K562 (cell line): ENCODE results near the gene GRM3. TPM values are rescaled to one million over a fixed set of nuclear protein-coding genes. Genes with fewer than 3 reads are reported as not detected.

Experiments
- ATAC-seq: fragments of 200-7000 bp; cut with Tn5 transposase; 3 replicates; pipeline ENCODE4 v1.9.1; 2020; ENCODE audit warnings: moderate library complexity
- BruUV-seq: library from RNA; stranded (reverse); fragments of 400-500 nt; replicated peaks from 2 replicates; lab custom pipeline; 2021; lab: Mats Ljungman, UMichigan
- CTCF ChIA-PET: fragments of 300-600 bp; formaldehyde crosslinking; extraction: SDS; loops from one replicate; lab custom pipeline; 2021; ENCODE audit warnings: low intra/inter-chr PET ratio; lab: Yijun Ruan, JAX
- POLR2A ChIA-PET: fragments of 300-600, 350-650 bp; sonication (Branson Sonifier 250); formaldehyde crosslinking; extraction: SDS; loops from one replicate; lab custom pipeline; 2021; ENCODE audit warnings: antibody characterized with exemption, inconsistent platforms; lab: Yijun Ruan, JAX
- DNase-seq, 4 experiments: peaks; one replicate each; pipeline versions ENCODE4 v3.0.0 to v3.0.0-alpha.2; 2011 to 2018; ENCODE audit warnings: low spot score in 3 of 4, mixed read lengths in 3 of 4; ENCODE audit errors: extremely low read depth in 1 of 4
- FAIRE-seq: peaks from 2 replicates; lab custom pipeline; 2011; peaks lifted over from hg19 to GRCh38; lab: Jason Lieb, UNC
- H2AFZ ChIP-seq: 2 replicates; pipeline ENCODE4 v1.6.0; 2011; ENCODE audit warnings: low read depth, low read length, control low read depth, inconsistent platforms
- H3K27ac ChIP-seq: fragments of 200-600 bp; 3 replicates; pipeline ENCODE4 v1.8.0; 2011; ENCODE audit warnings: low read depth, mild to moderate bottlenecking, control low read depth, inconsistent platforms, low read length, moderate library complexity, mixed read lengths; ENCODE audit errors: extremely low read depth
- H3K27me3 ChIP-seq, 2 experiments: fragments of 300-600 bp in 1 of 2; 2 replicates in 1 of 2; 3 replicates in 1 of 2; pipeline versions ENCODE4 v1.6.0 to v1.8.0; 2011; ENCODE audit warnings: inconsistent platforms in 2 of 2, low read length in 2 of 2, mild to moderate bottlenecking in 1 of 2, mixed read lengths in 1 of 2, moderate library complexity in 1 of 2; ENCODE audit not compliant: control insufficient read depth in 2 of 2, insufficient read depth in 2 of 2
- H3K36me3 ChIP-seq: fragments of 300-600 bp; 3 replicates; pipeline ENCODE4 v1.8.0; 2011; ENCODE audit warnings: mild to moderate bottlenecking, low read length, inconsistent platforms; ENCODE audit not compliant: control insufficient read depth, insufficient read depth
- H3K4me1 ChIP-seq, 2 experiments: fragments of 200-600 bp in 1 of 2; replicated peaks in 1 of 2; 2 replicates in 1 of 2; 3 replicates in 1 of 2; pipeline versions ENCODE4 v1.5.1 to v1.8.0; 2011; ENCODE audit warnings: inconsistent platforms in 2 of 2, low read length in 2 of 2, mild to moderate bottlenecking in 1 of 2, mixed read lengths in 1 of 2, moderate library complexity in 1 of 2; ENCODE audit not compliant: control insufficient read depth in 2 of 2, insufficient read depth in 2 of 2
- H3K4me2 ChIP-seq: 2 replicates; pipeline ENCODE4 v1.6.1; 2011; ENCODE audit warnings: low read length, control low read depth, inconsistent platforms, mixed read lengths; ENCODE audit not compliant: insufficient read depth
- H3K4me3 ChIP-seq: fragments of 200-600 bp; sonication (generic), shearing (Covaris generic); 2 replicates; pipeline ENCODE4 v1.5.1; 2016; ENCODE audit warnings: control low read depth, inconsistent platforms
- H3K79me2 ChIP-seq: fragments of 200-600 bp; 3 replicates; pipeline ENCODE4 v1.8.0; 2011; ENCODE audit warnings: low read length, inconsistent platforms; ENCODE audit not compliant: control insufficient read depth, insufficient read depth
- H3K9ac ChIP-seq, 2 experiments: 2 replicates each; pipeline versions ENCODE4 v1.6.0 to v1.6.1; 2011; ENCODE audit warnings: low read depth in 2 of 2, low read length in 2 of 2, control low read depth in 1 of 2, inconsistent platforms in 1 of 2, mild to moderate bottlenecking in 1 of 2, mixed read lengths in 1 of 2; ENCODE audit not compliant: insufficient read depth in 1 of 2
- H3K9me1 ChIP-seq: one replicate; pipeline ENCODE4 v1.6.0; 2011; ENCODE audit warnings: inconsistent platforms, mild to moderate bottlenecking, low read length, moderate library complexity; ENCODE audit not compliant: control insufficient read depth, insufficient read depth
- H3K9me3 ChIP-seq: replicated peaks from 2 replicates; pipeline ENCODE4 v1.5.1; 2011; ENCODE audit warnings: low read depth, low read length, inconsistent platforms; ENCODE audit not compliant: control insufficient read depth, insufficient read depth
- H4K20me1 ChIP-seq: replicated peaks from 2 replicates; pipeline ENCODE4 v1.6.1; 2011; ENCODE audit warnings: low read length, inconsistent platforms, mixed read lengths; ENCODE audit not compliant: control insufficient read depth, insufficient read depth
- ARID2 ChIP-seq: fragments of 450-650 bp; IDR thresholded peaks from 2 replicates; pipeline ENCODE4 v1.6.1; 2017; ENCODE audit warnings: antibody characterized with exemption, mild to moderate bottlenecking
- BRF1 ChIP-seq: IDR thresholded peaks from 3 replicates; pipeline ENCODE4 v1.6.1; 2011; ENCODE audit warnings: borderline replicate concordance, mild to moderate bottlenecking; ENCODE audit not compliant: insufficient read length; ENCODE audit errors: extremely low read depth
- HNRNPH1 ChIP-seq: fragments of 200-400 bp; formaldehyde crosslinking; optimal IDR thresholded peaks from 2 replicates; pipeline ENCODE3; 2017; ENCODE audit warnings: low read depth, mild to moderate bottlenecking, low read length, moderate library complexity
- JUN ChIP-seq, 2 experiments: sonication (generic) in 1 of 2; formaldehyde crosslinking in 1 of 2; IDR thresholded peaks; 2 replicates each; pipeline versions ENCODE4 v1.6.1 to v1.8.0; 2012 to 2022; ENCODE audit warnings: borderline replicate concordance in 2 of 2, mild to moderate bottlenecking in 2 of 2, improper control_type of control experiment in 1 of 2, low read depth in 1 of 2, low read length in 1 of 2, missing genetic modification reagents in 1 of 2
- NCOR1 ChIP-seq: fragments of 450-650 bp; IDR thresholded peaks from 2 replicates; pipeline ENCODE4 v1.6.1; 2016; ENCODE audit warnings: mild to moderate bottlenecking, moderate library complexity
- PTTG1 ChIP-seq: fragments of 450-650 bp; IDR thresholded peaks from 2 replicates; pipeline ENCODE4 v1.6.1; 2016; ENCODE audit warnings: low read depth, mild to moderate bottlenecking, missing genetic modification characterization, missing compliant biosample characterization
- SMARCE1 ChIP-seq: fragments of 450-650 bp; IDR thresholded peaks from 2 replicates; pipeline ENCODE4 v1.7.1; 2016; ENCODE audit warnings: mild to moderate bottlenecking
- SRF ChIP-seq, 2 experiments: fragments of 250-450, 450-650 bp in 1 of 2; sonication (Bioruptor Pico) in 1 of 2; sonication (generic) in 1 of 2; formaldehyde crosslinking; IDR thresholded peaks; 2 replicates each; pipeline versions ENCODE4 v1.5.0 to v1.5.1; 2020 to 2022; ENCODE audit warnings: mild to moderate bottlenecking in 1 of 2, missing genetic modification reagents in 1 of 2
- TRIM24 ChIP-seq, 2 experiments: fragments of 450-650 bp; IDR thresholded peaks; 2 replicates each; pipeline ENCODE4 v1.6.1; 2016
- ZBED1 ChIP-seq: IDR thresholded peaks from 2 replicates; pipeline ENCODE4 v1.6.1; 2014
- ZNF134 ChIP-seq: fragments of 250-450 bp; sonication (Bioruptor Pico); conservative IDR thresholded peaks from 2 replicates; pipeline ENCODE4 v1.4.0; 2020
- ZNF217 ChIP-seq: sonication (generic); formaldehyde crosslinking; IDR thresholded peaks from 2 replicates; pipeline ENCODE4 v1.8.0; 2022; ENCODE audit warnings: mild to moderate bottlenecking, missing genetic modification reagents
- ZNF316 ChIP-seq: fragments of 450-650 bp; IDR thresholded peaks from 2 replicates; pipeline ENCODE4 v1.6.1; 2016
- WGBS: fragments of 100-300 bp; shearing (Covaris generic); methylation state at CpG from one replicate; pipeline ENCODE4 v1.1.6; 2016; ENCODE audit warnings: low coverage, mixed read lengths; ENCODE audit not compliant: insufficient coverage; ENCODE audit errors: missing lambda C conversion rate; 5-methylcytosine and 5-hydroxymethylcytosine counted together
- in situ Hi-C: fragments of 300-500 bp; cut with MboI; formaldehyde crosslinking; loops from 4 replicates; pipeline ENCODE4 v1.15.0; 2018; ENCODE audit warnings: inconsistent platforms, mixed read lengths
- intact Hi-C: fragments of 100-400 bp; cut with micrococcal nuclease; formaldehyde crosslinking; loops from 2 replicates; pipeline ENCODE4 v1.14.2; 2022
- polyA plus RNA-seq, 8 experiments: library from polyadenylated mRNA; depleted of rRNA in 4 of 8; stranded (reverse) in 5 of 8; unstranded in 3 of 8; fragments of >200 nt; fragmentation: Nextera tagmentation in 2 of 8; fragmentation: Illumina TruSeq in 1 of 8; extraction: Ambion mirVana in 2 of 8; extraction: Trizol in 1 of 8; gene quantifications; 2 replicates each; pipeline versions ENCODE4 v1.2.1 to v1.2.3, GENCODE V29; 2011 to 2014; ENCODE audit warnings: inconsistent platforms in 1 of 8, missing spikeins in 1 of 8
- total RNA-seq, 7 experiments: library from RNA; depleted of rRNA in 6 of 7; stranded (reverse); fragments of >200 nt in 6 of 7; fragmentation: Illumina TruSeq in 2 of 7; extraction: Trizol in 2 of 7; gene quantifications; 2 replicates each; pipeline versions ENCODE4 v1.2.1 to v1.2.3, GENCODE V29; 2011 to 2021; ENCODE audit warnings: low replicate concordance in 1 of 7

Gene GRM3
- total and polyA plus RNA-seq, 9 of the 15 experiments (the other 6 are each of a cell fraction or from before 2014, with no cell fraction given) = 0.03 to 0.08 (median 0.03) TPM; not detected in 6

DNA sequence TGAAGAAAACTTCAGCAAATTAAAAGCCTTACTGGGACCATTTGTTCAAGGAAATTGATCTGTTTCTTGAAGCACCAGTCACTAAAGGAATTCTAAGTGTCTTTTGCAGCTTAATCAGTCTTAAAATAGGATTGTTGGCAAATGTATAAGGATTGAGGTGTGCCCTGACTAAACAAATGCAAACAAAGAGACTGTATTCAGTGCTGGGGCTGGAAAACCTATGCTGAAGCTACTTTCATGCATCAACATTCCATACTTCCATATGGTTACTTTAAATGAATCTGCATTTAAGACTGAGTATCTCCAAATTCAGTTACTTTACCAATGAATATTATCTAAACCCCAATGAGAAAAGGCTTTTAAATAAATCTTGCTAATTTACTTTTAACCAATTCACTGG, 232.4 kb downstream of the GRM3 start:
- DNase-seq (no peak), ATAC-seq (no peak), FAIRE-seq (no peak)
- TF ChIP-seq ZNF316 (no peak), SMARCE1 (no peak)
- Histone ChIP-seq H3K4me1 (no peaks in the 10 kb centered on the region), H3K9me1 (no peaks in the 10 kb centered on the region), H3K9ac (no peak overlapping the region), H3K4me2 (no peak overlapping the region), H3K27me3 (no peaks in the 10 kb centered on the region), H3K9me3 (no peaks in the 10 kb centered on the region), H2AFZ (no peak overlapping the region), H3K79me2 (no peaks in the 10 kb centered on the region), H3K4me3 (no peak overlapping the region), H3K36me3 (no peaks in the 10 kb centered on the region), H4K20me1 (no peaks in the 10 kb centered on the region), H3K27ac (no peak overlapping the region)
- intact Hi-C loops (no loop called here), in situ Hi-C loops (no loop called here)
- POLR2A ChIA-PET = interaction anchor here (1.0 to 1.1 kb wide), 2 partner anchors 18 to 407 kb away, joined by 3 read pairs; no protein-coding TSS in a partner anchor
- no TSS peak for BruUV-seq
- CTCF ChIA-PET = no interaction called here

DNA sequence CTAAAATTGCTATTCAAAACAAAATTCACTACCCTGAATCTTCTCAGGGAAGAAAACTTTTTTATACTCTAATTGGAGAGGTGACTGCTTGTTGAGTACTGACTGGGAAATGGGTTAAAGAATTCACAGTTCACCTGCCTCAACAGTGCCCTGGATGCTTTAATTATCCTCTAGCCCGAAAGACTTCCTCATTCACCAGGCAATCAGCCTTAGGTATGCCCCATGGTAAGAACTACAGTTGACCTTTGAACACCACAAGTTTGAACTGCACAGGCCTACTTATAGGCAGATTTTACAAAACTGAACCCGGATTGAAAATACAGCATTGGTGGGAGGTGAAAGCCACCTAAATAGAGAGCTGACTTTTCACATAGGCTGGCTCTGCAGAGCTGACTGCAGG, 240.4 kb downstream of the GRM3 start:
- ChIA-PET CTCF (no interaction called here), POLR2A (interaction anchor here (0.6 kb wide), 1 partner anchor 42 kb away, joined by 4 read pairs; no protein-coding TSS in a partner anchor)
- Histone ChIP-seq H3K27ac (no peak overlapping the region), H4K20me1 (no peaks in the 10 kb centered on the region), H3K4me1 (no peaks in the 10 kb centered on the region), H3K9me3 (no peaks in the 10 kb centered on the region), H3K4me2 (no peak overlapping the region), H3K27me3 (no peaks in the 10 kb centered on the region), H3K36me3 (peaks cover 9% of the 10 kb centered on the region; the same call in 2 of the 3 replicates), H3K9me1 (no peaks in the 10 kb centered on the region), H3K4me3 (no peak overlapping the region), H3K79me2 (no peaks in the 10 kb centered on the region), H2AFZ (no peak overlapping the region), H3K9ac (no peak overlapping the region)
- no TSS peak for BruUV-seq
- TF ChIP-seq ZNF217 (CRISPR knock-in tag) (no peak), SRF (CRISPR knock-in tag; IDR thresholded peaks at IDR 0.05) (no peak), HNRNPH1 (no peak), ZBED1 (no peak), TRIM24 (IDR thresholded peaks at IDR 0.05) (no peak), JUN (IDR thresholded peaks at IDR 0.05; ENCODE audit: borderline replicate concordance, low read depth, low read length) (no peak), JUN (CRISPR knock-in tag; IDR thresholded peaks at IDR 0.05; ENCODE audit: borderline replicate concordance) (no peak), BRF1 (no peak), ZNF134 (no peak), PTTG1 (tag) (no peak), ARID2 (no peak), NCOR1 (no peak)
- in situ Hi-C loops (no loop called here), intact Hi-C loops (no loop called here)
- ATAC-seq = no peak
- FAIRE-seq = no peak
- no peak for DNase-seq
- WGBS = 33% methylated on average over 2 of the region's 2 CpGs
